Karpas-422 (cell line): ENCODE results near the gene GOPC. TPM values are rescaled to one million over a fixed set of nuclear protein-coding genes. Genes with fewer than 3 reads are reported as not detected.
"Not testable (repeated sequence)": the region's sequence is repeated elsewhere in the genome, so short reads cannot be mapped to it uniquely, and the experiment has no call there.

Experiments
- DNase-seq: peaks from one replicate; pipeline ENCODE4 v3.0.0-alpha.2; 2015
- H2AFZ ChIP-seq: fragments of 200-600 bp; sonication (generic); 2 replicates; pipeline ENCODE4 v1.6.1; 2014; ENCODE audit warnings: antibody characterized with exemption, low read length, mixed read lengths
- H3K27ac ChIP-seq: fragments of 200-600 bp; sonication (generic); 2 replicates; pipeline ENCODE4 v1.5.1; 2014; ENCODE audit warnings: mild to moderate bottlenecking, low read length, moderate library complexity
- H3K27me3 ChIP-seq: fragments of 200-600 bp; sonication (generic); 2 replicates; pipeline ENCODE4 v1.6.1; 2014; ENCODE audit warnings: low read length, mixed read lengths
- H3K36me3 ChIP-seq: fragments of 200-600 bp; sonication (generic); 2 replicates; pipeline ENCODE4 v1.6.1; 2014; ENCODE audit warnings: low read length, mixed read lengths; ENCODE audit not compliant: insufficient read depth
- H3K4me1 ChIP-seq: fragments of 200-600 bp; sonication (generic); 2 replicates; pipeline ENCODE4 v1.6.1; 2014; ENCODE audit warnings: mild to moderate bottlenecking, low read length, mixed read lengths
- H3K4me2 ChIP-seq: fragments of 200-600 bp; sonication (generic); 2 replicates; pipeline ENCODE4 v1.6.1; 2014; ENCODE audit warnings: low read length, low read depth, mild to moderate bottlenecking; ENCODE audit not compliant: poor library complexity, severe bottlenecking
- H3K4me3 ChIP-seq: fragments of 200-600 bp; sonication (generic); 2 replicates; pipeline ENCODE4 v1.5.1; 2014; ENCODE audit warnings: mild to moderate bottlenecking, antibody characterized with exemption, low read length, mixed read lengths
- H3K79me2 ChIP-seq: fragments of 200-600 bp; sonication (generic); 2 replicates; pipeline ENCODE4 v1.6.1; 2014; ENCODE audit warnings: mild to moderate bottlenecking, low read length, mixed read lengths
- H3K9ac ChIP-seq: fragments of 200-600 bp; sonication (generic); 2 replicates; pipeline ENCODE4 v1.6.0; 2014; ENCODE audit warnings: low read length
- H3K9me2 ChIP-seq: fragments of 200-600 bp; sonication (generic), shearing (Covaris generic); replicated peaks from 2 replicates; pipeline ENCODE4 v1.6.0; 2014; ENCODE audit warnings: mild to moderate bottlenecking, low read length, moderate library complexity; ENCODE audit not compliant: insufficient read depth
- H3K9me3 ChIP-seq: fragments of 300-700, 200-600 bp; sonication (generic); 2 replicates; pipeline ENCODE4 v1.6.1; 2014; ENCODE audit warnings: low read length, mixed read lengths
- H4K20me1 ChIP-seq: fragments of 200-600 bp; sonication (generic); 2 replicates; pipeline ENCODE4 v1.6.1; 2014; ENCODE audit warnings: mild to moderate bottlenecking, antibody characterized with exemption, low read length, low read depth; ENCODE audit not compliant: insufficient read depth
- total RNA-seq: library from RNA; depleted of rRNA; stranded (reverse); fragments of >200 nt; shearing (Covaris generic); gene quantifications from 2 replicates; pipeline ENCODE4 v1.2.3, GENCODE V29; 2014; ENCODE audit warnings: low replicate concordance; rRNA removed

GOPC gene
- 31.5 and 36.4 TPM in 2 replicates for total RNA-seq

DNA sequence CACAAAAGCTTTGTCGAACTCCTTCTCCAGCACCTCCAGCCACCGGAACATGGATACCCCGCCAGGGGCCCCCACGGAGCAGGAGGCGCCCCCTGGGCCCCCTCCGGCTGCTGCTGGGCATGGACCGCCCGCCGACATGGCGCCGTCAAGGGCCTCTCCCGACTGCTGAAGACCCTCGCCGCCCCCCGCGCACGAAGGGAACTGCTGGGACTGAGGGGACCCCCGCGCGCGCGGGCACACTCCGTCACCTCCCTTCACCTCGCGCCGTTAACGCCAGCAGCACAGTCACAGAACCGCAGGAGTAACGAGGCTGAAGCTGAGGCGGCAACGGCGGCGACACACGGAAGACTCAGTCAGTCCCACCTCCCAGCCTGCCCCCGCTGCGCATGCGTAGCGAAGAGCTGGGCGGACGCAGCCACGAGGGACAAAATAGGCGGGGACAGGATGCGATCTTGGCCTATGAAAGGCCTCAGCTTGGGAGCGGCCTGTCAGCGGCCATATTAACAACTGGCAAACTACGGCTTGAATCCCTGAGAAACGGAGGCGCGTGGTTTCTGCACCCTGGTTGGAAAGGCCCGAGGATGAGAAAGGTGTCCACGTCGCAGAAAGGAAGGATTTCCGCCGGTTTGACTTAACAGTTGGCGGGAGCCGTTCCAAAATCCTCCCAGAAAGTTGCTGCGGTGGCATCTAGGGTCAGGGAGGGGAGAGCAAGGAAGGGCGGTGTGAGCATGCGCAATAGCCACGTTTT, at the start of gene GOPC:
Gene GOPC, minus strand, starts transcription at position 361 of the 748 bp plus-strand sequence. Its CDS starts 223 bp downstream, at position 138.
- H3K9ac ChIP-seq, result peak within 1 kb of the TSS; percentile 91
- H2AFZ ChIP-seq, result peak within 1 kb of the TSS; percentile 93
- peak within 1 kb of the TSS; percentile 87 for H3K4me3 ChIP-seq
- H3K36me3 ChIP-seq, result peaks cover 30% of the 10 kb centered on the region
- H3K9me3 ChIP-seq, result 0 out of 2 replicates have a peak, but pooled peaks cover 2% of the 10 kb centered on the region
- H3K79me2 ChIP-seq, result peaks cover 48% of the 10 kb centered on the region
- H3K27me3 ChIP-seq, result no peaks in the 10 kb centered on the region
- H3K27ac ChIP-seq, result peak within 1 kb of the TSS; percentile 31; the same call in 1 of the 2 replicates
- H3K9me2 ChIP-seq, result no peaks in the 10 kb centered on the region
- DNase-seq, result peak; percentile 99
- H3K4me2 ChIP-seq, result peak within 1 kb of the TSS; percentile 91
- H3K4me1 ChIP-seq, result peaks cover 31% of the 10 kb centered on the region
- no peaks in the 10 kb centered on the region for H4K20me1 ChIP-seq

DNA sequence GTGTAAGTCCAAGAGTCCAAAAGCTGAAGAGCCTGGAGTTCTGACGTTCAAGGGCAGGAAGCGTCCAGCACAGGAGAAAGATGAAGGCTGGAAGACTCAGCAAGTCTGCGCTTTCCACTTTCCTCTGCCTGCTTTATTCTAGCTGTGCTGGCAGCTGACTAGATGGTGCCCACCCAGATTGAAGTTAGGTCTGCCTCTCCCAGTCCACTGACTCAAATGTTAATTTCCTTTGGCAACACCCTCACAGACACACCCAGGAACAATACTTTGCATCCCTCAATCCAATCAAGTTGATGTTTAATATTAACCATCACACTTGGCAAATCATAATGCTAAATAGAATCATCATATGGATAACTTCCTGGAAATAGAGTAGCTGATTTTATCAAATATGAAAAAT, 49.7 kb upstream of the GOPC start:
- not testable (repeated sequence) for H3K9ac ChIP-seq, H3K79me2 ChIP-seq, H3K36me3 ChIP-seq, H2AFZ ChIP-seq, DNase-seq, H3K27ac ChIP-seq, H3K9me3 ChIP-seq, H3K9me2 ChIP-seq, H3K4me1 ChIP-seq, H3K4me2 ChIP-seq, H3K4me3 ChIP-seq, H4K20me1 ChIP-seq, H3K27me3 ChIP-seq

DNA sequence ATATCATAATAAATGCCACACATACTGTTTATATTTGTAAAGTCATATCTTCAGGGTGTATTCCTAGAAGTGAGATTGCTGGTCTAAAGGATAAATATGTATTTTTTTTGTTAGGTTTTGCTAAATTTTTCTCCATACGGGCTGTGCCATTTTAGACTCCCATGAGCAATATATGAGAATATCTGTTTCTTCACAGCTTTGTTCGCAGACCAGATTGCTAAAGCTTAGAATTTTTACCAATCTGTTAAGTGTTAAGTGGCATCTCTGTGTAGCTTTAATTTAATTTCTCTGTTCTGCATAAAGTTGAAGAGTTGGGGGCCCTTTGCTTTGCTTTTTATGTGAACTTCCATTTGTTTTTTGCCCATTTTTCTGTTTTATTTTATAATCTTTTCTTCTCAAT, 40.7 kb upstream of the GOPC start:
- no peak overlapping the region for H3K9ac ChIP-seq
- no peak overlapping the region for H3K4me3 ChIP-seq
- H3K9me3 ChIP-seq, result no peaks in the 10 kb centered on the region
- no peaks in the 10 kb centered on the region for H4K20me1 ChIP-seq
- H2AFZ ChIP-seq, result no peak overlapping the region
- no peak overlapping the region for H3K4me2 ChIP-seq
- H3K27ac ChIP-seq, result no peak overlapping the region
- no peaks in the 10 kb centered on the region for H3K27me3 ChIP-seq
- H3K9me2 ChIP-seq, result no peaks in the 10 kb centered on the region
- no peaks in the 10 kb centered on the region for H3K79me2 ChIP-seq
- H3K4me1 ChIP-seq, result no peaks in the 10 kb centered on the region
- DNase-seq, result no peak
- H3K36me3 ChIP-seq, result no peaks in the 10 kb centered on the region

GRCh38 chr6:117637770-117638169, 35.5 kb upstream of the GOPC start:
- Histone ChIP-seq H3K27ac (no peak overlapping the region), H3K4me2 (no peak overlapping the region), H3K4me1 (no peaks in the 10 kb centered on the region), H2AFZ (no peak overlapping the region), H4K20me1 (no peaks in the 10 kb centered on the region), H3K9me2 (no peaks in the 10 kb centered on the region), H3K79me2 (no peaks in the 10 kb centered on the region), H3K36me3 (no peaks in the 10 kb centered on the region), H3K27me3 (no peaks in the 10 kb centered on the region), H3K9ac (no peak overlapping the region), H3K4me3 (no peak overlapping the region), H3K9me3 (no peaks in the 10 kb centered on the region)
- DNase-seq, result no peak

- Histone ChIP-seq H3K36me3 (no peaks in the 10 kb centered on the region), H3K4me1 (no peaks in the 10 kb centered on the region), H3K4me3 (no peak overlapping the region), H3K9me3 (peaks cover 9% of the 10 kb centered on the region), H2AFZ (no peak overlapping the region), H3K9me2 (no peaks in the 10 kb centered on the region), H3K79me2 (no peaks in the 10 kb centered on the region), H4K20me1 (no peaks in the 10 kb centered on the region), H3K27ac (no peak overlapping the region), H3K4me2 (no peak overlapping the region), H3K9ac (no peak overlapping the region), H3K27me3 (no peaks in the 10 kb centered on the region)
- no peak for DNase-seq
Observed at GRCh38 chr6:117629119-117629660, 26.9 kb upstream of the GOPC start.

DNA sequence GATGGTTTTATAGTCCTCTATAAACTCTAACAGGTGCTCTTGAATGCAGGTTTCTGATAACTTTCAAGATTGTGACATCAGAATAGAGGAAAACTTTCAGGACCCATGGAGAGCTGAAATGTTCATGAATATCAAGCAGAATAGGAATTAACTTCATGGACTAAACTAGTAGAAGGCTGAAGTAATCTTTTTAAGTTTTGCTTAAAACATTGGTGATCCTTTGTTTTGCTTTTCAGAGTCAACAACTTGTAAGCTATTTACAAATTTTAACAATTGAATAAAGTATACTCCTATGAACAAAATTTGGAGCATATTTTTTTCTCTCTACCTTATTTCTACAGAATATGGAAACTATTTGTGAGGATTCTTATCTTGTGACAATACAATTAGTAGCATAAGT, 25.2 kb upstream of the GOPC start:
- Histone ChIP-seq H3K9ac (no peak overlapping the region), H3K4me2 (no peak overlapping the region)

GRCh38 chr6:117624869-117625481, 22.7 kb upstream of the GOPC start:
- Histone ChIP-seq H4K20me1 (no peaks in the 10 kb centered on the region), H3K4me1 (no peaks in the 10 kb centered on the region), H3K27me3 (no peaks in the 10 kb centered on the region), H3K9me2 (no peaks in the 10 kb centered on the region), H3K4me3 (no peak overlapping the region), H3K79me2 (no peaks in the 10 kb centered on the region), H3K36me3 (no peaks in the 10 kb centered on the region), H3K27ac (no peak overlapping the region), H2AFZ (no peak overlapping the region), H3K4me2 (no peak overlapping the region), H3K9ac (no peak overlapping the region), H3K9me3 (peaks cover 11% of the 10 kb centered on the region)
- peak; percentile 47 for DNase-seq

More for the DNA sequence above, 25.2 kb upstream of the GOPC start:
- Histone ChIP-seq H3K27ac (no peak overlapping the region), H3K9me2 (no peaks in the 10 kb centered on the region), H3K4me1 (no peaks in the 10 kb centered on the region), H3K4me3 (no peak overlapping the region), H3K27me3 (no peaks in the 10 kb centered on the region), H3K36me3 (no peaks in the 10 kb centered on the region), H3K79me2 (no peaks in the 10 kb centered on the region), H2AFZ (no peak overlapping the region), H4K20me1 (no peaks in the 10 kb centered on the region), H3K9me3 (peaks cover 11% of the 10 kb centered on the region)
- DNase-seq, result no peak

DNA sequence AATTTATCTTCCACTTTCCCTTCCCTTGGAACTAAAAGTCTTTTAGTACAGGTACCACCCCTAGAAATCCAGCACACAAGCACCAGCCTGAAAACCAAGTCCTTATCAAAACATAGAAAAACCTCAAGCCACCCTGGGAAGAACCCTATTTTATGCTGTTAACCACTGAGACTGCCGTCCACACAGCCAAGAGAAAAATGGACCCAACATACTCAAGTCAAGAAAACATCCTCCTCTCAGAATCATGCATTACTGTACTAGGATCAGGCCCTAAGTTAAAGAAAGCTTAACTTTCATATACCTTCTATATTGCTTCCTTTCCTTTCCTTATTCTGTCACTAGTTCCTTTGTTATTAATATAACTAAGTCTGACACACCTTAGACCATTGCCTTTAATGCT, 16.9 kb upstream of the GOPC start:
- no peaks in the 10 kb centered on the region for H3K27me3 ChIP-seq
- H3K9me3 ChIP-seq, result peaks cover 1% of the 10 kb centered on the region; the same call in 1 of the 2 replicates
- H3K9ac ChIP-seq, result no peak overlapping the region
- H3K36me3 ChIP-seq, result no peaks in the 10 kb centered on the region
- no peaks in the 10 kb centered on the region for H3K4me1 ChIP-seq
- no peak overlapping the region for H3K4me3 ChIP-seq
- H2AFZ ChIP-seq, result no peak overlapping the region
- H3K27ac ChIP-seq, result no peak overlapping the region
- H4K20me1 ChIP-seq, result no peaks in the 10 kb centered on the region
- H3K79me2 ChIP-seq, result no peaks in the 10 kb centered on the region
- H3K9me2 ChIP-seq, result no peaks in the 10 kb centered on the region
- DNase-seq, result no peak
- no peak overlapping the region for H3K4me2 ChIP-seq
